Nasal cavity respiratory epithelium epithelial cell of viscerocranial mucosa (primary cell): Measurements from ENCODE around the gene PRADC1. TPM values are rescaled to one million over a fixed set of nuclear protein-coding genes. Genes with fewer than 3 reads are reported as not detected.

Experiments
- total RNA-seq: library from RNA; depleted of rRNA; stranded (reverse); fragments of >200 nt; gene quantifications from 2 replicates; pipeline ENCODE4 v1.2.3, GENCODE V29; 2014

The PRADC1 gene
- total RNA-seq: 4.8 and 8.4 TPM in 2 replicates

DNA sequence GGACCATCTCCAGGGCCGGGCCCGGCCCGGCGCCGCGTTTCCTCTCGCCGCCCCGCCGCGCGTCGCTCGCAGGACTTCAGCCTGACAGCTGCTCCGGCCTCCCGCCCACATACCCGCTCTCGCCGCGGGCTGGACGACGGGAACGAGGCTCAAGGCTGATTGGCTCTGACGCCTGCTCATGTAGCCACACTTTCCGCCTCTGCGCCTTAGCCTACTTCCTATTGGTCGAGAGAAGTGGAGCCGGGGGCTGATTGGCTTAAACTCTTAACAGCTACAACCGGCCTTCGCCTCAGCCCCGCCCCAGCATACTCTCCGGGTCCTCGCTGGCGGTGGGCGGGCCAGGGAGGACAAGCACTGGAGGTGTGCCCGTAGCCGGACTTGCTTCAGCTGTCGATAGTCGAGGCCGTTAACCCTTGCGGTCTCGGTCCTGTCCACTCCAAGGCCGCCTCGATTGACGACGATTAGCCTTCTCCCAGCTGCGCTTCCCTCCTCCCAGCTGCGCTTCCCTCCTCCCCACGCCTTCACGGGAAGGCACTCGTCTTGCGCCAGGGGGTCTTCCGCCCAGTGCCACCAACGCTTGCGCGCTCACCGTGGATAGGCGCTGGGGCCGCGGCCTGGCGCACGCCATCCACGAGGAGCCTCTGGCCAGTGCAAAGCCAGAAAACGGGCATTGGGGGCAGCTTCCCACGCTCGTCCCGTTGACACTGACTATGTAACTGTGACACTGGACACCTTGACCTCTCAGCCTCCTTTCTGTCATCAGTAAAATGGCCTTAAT, at the start of gene PRADC1:
Gene PRADC1, minus strand, starts transcription at position 86 of the 778 bp plus-strand sequence. Its CDS starts 79 bp downstream, at position 7.

DNA sequence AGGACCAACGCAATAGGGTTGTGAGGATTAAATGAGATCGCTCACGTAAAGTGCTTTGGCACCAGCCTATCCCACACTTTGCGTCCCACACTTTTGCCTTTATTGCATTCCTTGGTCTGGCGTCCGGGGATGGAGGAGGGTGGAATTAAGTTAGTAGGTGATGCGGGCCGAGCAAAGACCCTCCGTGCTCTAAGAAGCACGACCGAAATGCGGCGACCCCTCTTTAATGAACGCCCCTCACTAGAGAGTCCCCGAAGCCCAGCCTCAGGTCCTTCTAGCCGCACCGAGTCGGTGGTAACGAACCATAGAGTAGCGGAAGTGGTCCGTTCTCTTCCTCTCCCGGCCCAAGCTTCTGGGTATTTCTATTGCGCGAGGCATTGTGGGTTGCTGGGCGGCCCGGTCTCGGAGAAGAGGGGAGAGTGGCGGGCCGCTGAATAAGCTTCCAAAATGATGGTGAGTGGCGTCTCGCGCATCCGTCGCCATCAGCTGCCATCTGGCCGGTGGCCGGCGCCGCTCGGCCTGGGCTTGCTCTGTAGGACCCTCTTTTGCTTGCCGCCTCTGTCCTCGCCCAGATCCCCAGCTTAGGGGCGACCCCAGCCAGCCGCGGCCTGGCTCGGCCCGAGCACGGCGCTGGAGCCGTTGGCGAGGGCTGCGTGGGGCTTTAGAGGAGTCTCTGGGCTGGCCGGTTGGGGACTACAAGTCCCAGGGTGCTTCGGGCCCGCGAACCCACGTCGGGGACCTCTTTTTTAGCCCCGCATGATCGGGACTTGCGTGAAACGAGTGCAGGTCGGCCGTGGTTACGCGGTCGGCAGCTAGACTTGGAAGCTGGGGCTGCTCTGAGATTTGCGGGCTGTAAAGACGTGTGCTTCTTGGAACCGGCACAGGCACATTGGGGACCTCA, 1.1 kb upstream of the PRADC1 start, which contains the start of gene CCT7:
Gene CCT7, plus strand, starts transcription at position 377 of the 901 bp plus-strand sequence. Its CDS starts 71 bp downstream, at position 448.

DNA sequence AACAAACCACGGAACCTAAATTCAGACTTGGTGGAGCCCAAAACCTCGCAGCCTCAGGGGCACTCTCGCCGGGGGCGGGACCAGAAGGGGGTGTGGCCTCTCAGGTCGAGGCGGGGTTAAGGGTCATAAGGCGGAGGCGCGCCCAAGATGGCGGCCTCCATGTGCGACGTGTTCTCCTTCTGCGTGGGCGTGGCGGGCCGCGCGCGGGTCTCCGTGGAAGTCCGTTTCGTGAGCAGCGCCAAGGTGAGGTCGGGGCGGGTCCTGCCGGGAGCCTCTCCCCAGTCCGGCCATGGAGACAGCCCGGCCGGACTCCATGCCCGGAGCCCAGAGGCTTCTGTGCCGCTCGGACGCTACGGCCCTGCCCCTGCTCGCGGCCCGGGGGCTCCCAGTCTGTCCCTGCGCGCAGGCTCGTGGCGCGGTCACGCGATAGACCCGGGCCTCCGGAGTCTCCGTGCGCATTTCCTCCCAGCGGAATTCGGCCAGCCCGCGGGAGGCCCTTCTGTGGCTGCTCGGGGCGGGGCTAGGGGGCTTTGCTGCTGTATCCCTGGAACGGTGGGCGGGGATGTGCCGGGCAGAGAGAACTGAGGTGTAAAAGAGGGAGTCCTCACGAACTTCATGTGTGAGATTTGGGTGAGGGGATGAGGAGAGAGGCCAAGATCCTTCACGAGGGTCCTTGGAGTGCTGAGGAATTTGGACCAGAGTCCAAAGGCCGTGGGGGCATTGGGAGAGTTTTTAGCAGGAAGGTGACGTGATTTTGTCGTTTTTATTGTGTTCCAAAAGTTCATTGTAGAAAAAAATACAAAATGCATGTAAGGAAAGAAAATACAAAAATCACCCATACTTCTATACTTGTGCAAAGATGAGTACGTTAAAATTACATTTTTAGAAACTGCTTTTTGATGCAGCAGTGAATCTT, 18.7 kb downstream of the PRADC1 start, which contains the start of gene SMYD5:
Gene SMYD5, plus strand, starts transcription at position 126 of the 916 bp plus-strand sequence. Its CDS starts 22 bp downstream, at position 148.

DNA sequence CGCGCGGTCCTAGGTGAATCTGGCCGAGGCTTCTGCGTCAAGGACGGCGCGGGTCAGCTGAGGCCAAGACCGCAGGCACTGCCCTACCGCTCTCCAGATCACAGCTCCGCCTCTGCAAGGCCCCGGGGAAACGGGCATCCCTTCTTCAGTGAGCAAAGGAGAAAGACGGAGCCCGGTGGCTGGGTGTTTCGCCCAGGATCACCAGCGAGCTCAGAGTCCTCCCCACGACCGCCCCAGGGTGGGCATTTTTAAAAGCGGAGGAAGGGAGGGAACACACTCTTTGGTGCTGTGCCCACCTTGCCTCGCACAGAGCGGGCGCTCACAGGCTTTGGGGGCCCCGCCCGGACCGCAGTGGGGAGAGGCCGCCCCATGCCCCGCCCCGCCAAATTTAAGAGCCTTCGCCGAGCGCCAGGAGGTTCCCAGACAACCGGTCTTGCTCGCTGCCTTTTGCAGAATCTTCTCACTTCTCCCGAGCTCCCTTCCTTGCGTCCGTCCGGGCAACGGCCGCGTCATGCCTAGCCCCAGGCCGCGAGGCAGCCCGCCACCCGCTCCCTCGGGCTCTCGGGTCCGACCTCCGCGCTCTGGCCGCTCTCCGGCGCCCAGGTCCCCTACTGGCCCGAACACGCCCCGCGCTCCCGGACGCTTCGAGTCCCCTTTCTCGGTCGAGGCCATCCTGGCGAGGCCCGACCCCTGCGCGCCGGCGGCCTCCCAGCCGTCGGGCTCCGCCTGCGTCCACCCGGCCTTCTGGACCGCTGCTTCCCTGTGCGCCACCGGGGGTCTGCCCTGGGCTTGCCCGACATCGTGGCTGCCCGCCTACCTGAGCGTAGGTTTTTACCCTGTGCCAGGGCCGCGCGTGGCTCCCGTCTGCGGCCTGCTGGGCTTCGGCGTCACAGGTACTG, 30.6 kb downstream of the PRADC1 start, which contains the start of gene NOTO:
Gene NOTO, plus strand, starts transcription at position 419 of the 899 bp plus-strand sequence. Its CDS starts 93 bp downstream, at position 512.

Other genes with a start within 250 kb of the PRADC1 start
- 3.4 and 13.8 TPM in 2 replicates for gene SFXN5, start 161.5 kb downstream of the PRADC1 start, total RNA-seq
- gene RAB11FIP5, start 120.3 kb downstream of the PRADC1 start, total RNA-seq: 23.6 and 44.9 TPM in 2 replicates
- not detected in 2 replicates for gene NOTO, start 30.7 kb downstream of the PRADC1 start, total RNA-seq
- gene SMYD5, start 19.0 kb downstream of the PRADC1 start, total RNA-seq: 20.2 and 28.8 TPM in 2 replicates
- 263 and 284 TPM in 2 replicates for gene CCT7, start 1.1 kb upstream of the PRADC1 start, total RNA-seq
- gene FBXO41, start 51.2 kb upstream of the PRADC1 start, total RNA-seq: 2.4 and 3.4 TPM in 2 replicates
- gene EGR4, start 60.3 kb upstream of the PRADC1 start, total RNA-seq: not detected in 2 replicates
- 9.6 and 18.9 TPM in 2 replicates for gene ALMS1, start 152.6 kb upstream of the PRADC1 start, total RNA-seq